GM19452 (cell line): Measurements from ENCODE around the gene SHISAL2B.
"Not testable (repeated sequence)": the region's sequence is repeated elsewhere in the genome, so short reads cannot be mapped to it uniquely, and the experiment has no call there.

Experiments used
- ATAC-seq: cut with Tn5 transposase; IDR thresholded peaks from one replicate; pipeline ENCODE4 v1.9.1; 2021; ENCODE audit not compliant: unreplicated experiment

SHISAL2B gene

DNA sequence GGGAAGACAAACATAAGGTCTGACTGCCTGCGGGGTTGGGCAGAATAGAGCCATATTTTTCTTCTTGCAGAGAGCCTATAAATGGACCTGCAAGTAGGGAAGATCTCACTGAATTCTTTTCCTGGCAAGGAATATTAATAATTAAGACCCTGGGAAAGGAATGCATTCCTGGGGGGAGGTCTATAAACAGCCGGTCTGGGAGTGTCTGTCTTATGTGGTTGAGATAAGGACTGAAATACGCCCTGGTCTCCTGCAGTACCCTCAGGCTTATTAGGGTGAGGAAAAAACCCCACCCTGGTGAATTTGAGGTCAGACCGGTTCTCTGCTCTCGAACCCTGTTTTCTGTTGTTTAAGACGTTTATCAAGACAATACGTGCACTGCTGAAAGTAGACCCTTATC lies 6.1 kb downstream of the SHISAL2B start:
- not testable (repeated sequence) for ATAC-seq

GRCh38 chr5:64700765-64701164 lies 10.5 kb downstream of the SHISAL2B start:
- ATAC-seq, result no peak

- ATAC-seq, result not testable (repeated sequence)
These were observed 15.8 kb downstream of the SHISAL2B start for GRCh38 chr5:64706074-64706473.

DNA sequence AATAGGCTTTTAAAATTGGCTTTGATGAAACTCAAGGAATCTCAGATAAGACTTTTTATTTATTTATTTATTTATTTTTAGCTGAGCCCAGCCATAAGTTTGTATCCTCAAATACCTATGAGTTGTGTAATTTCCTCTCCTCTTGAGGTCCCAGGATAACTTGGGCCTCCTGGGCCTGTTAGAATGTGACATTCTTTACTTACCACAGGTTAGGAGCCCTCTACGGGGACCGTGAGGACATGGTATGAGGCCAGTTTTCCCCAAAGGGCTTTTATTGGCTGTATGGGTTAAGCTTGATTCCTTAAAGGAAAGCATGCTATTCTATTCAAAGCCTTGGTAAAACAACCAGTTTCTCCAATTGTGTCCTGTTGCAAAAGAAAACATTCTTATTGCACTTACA lies 16.9 kb downstream of the SHISAL2B start:
- no peak for ATAC-seq

DNA sequence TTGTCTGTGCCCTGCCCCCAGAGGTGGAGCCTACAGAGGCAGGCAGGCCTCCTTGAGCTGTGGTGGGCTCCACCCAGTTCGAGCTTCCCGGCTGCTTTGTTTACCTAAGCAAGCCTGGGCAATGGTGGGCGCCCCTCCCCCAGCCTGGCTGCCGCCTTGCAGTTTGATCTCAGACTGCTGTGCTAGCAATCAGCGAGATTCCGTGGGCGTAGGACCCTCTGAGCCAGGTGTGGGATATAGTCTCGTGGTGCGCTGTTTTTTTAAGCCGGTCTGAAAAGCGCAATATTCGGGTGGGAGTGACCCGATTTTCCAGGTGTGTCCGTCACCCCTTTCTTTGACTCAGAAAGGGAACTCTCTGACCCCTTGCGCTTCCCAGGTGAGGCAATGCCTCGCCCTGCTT lies 24.2 kb downstream of the SHISAL2B start:
- ATAC-seq, result not testable (repeated sequence)

GRCh38 chr5:64722588-64722987 lies 32.3 kb downstream of the SHISAL2B start:
- ATAC-seq, result no peak

DNA sequence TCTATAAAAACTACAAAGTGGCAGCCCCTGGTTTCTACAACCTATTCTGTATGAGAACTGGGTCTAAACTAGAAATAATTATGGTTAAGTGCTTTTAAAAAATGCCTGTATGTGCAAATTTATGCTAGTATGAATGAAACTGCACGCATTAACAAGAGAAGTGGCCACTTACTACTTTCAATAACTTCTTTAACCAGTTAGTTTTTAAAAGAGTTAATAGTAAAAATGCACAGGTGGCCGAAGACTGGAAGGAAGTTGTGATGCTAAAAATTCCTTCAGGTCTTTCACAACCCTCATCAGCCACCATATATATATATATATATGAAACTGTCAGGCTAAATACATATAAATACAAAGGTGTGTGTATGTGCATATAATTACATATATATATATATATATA lies 36.8 kb downstream of the SHISAL2B start:
- no peak for ATAC-seq

DNA sequence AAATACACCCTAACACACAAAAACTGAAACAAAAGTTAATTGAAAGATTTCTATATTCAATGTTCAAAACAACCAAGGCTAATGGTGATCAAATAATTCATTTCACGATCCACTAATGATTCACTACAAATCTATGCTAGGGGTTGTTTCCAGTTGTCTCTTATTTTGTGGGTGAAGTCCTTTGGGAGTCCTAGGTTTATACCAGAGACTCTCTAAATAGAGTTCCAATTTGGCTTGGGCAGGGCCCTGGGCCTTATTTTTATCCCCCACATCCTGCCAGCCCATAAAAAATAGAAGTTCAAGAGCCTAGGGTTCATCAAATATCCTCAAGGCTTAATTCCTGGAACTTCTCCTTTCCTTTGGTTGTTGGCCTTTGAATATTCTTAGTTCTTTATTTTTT lies 52.1 kb downstream of the SHISAL2B start:
- ATAC-seq, result no peak

GRCh38 chr5:64742821-64743220 lies 52.5 kb downstream of the SHISAL2B start:
- no peak for ATAC-seq

- no peak for ATAC-seq
These were observed 54.6 kb downstream of the SHISAL2B start for GRCh38 chr5:64744914-64745313.

GRCh38 chr5:64746446-64746845 lies 56.1 kb downstream of the SHISAL2B start:
- no peak for ATAC-seq

- ATAC-seq, result no peak
These were observed 59.1 kb downstream of the SHISAL2B start for GRCh38 chr5:64749385-64749784.

DNA sequence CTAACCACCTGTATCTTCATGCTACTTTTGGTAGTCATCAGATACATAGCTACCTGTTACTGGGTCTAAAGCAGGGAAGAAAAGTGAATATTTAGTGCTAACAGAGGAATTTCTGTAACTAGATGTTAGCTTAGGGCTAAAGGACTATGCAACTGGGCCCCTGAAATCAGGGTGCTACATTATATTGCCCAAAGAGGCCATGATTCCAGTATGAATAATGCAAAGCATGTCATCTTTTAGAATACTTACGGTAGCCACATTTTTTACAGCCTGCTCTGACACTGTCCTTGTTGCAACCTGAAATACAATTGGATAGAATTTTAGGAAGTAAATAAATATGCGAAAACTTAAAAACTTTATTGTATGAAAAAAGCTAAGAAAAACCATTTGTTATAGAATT lies 63.8 kb downstream of the SHISAL2B start:
- ATAC-seq, result no peak

DNA sequence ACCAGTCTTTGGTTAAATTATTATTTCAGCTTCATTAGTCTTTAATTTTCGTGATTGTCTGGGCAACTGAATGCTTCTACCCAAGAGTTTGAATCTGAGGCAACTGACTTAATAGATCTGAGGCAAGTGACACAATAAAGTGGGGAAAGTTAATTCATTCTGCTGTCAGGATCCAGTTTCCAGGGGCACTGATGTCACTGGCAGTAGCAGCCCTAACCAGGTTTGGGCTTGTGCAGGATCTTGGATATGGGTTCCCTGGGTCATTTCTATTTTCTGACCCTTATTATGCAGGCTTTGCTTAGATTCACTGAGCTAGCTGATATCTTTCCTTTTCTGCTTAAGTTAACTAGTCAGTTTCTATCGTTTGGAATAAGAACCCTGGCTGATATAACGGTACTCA lies 68.6 kb downstream of the SHISAL2B start:
- ATAC-seq, result no peak

- ATAC-seq, result no peak
These were observed 69.8 kb downstream of the SHISAL2B start for GRCh38 chr5:64759960-64760660.

DNA sequence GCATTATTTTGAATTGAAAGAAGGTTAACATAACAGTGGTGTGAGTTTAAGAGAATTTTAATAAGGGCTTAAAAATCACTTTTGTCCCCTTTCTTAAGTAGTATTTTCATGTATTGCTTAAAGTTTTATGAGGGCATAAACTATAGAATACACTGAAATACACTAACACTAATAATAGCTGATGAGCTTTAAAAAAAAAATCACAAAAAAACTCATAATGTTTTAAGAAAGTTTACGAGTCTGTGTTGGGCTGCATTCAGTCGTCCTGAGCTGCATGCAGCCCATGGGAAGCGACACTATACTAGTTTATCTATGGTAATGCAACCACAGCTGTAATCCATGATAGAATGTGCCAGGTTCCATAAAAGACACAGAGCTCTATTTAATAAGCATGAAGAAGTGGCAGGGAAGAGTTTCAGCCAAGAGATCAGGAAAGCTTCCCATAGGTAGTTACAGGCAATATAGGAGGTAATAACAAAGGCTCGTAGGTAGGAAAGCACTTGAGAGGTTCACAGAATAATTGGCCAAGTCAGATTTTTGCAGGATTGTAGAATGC lies 73.7 kb downstream of the SHISAL2B start:
- no peak for ATAC-seq

GRCh38 chr5:64765804-64766504 lies 75.7 kb downstream of the SHISAL2B start:
- no peak for ATAC-seq

- ATAC-seq, result no peak
These were observed 76.6 kb downstream of the SHISAL2B start for GRCh38 chr5:64766941-64767340.
